Measurements from ENCODE around the gene ABL2. TPM values are rescaled to one million over a fixed set of nuclear protein-coding genes. Genes with fewer than 3 reads are reported as not detected.
"Not testable (repeated sequence)": the region's sequence is repeated elsewhere in the genome, so short reads cannot be mapped to it uniquely, and the experiment has no call there.

The ABL2 gene
- total RNA-seq, 1 experiment from 2014 or later = 29.3 TPM

GRCh38 chr1:179175011-179175841 lies 54.3 kb downstream of the ABL2 start:
- DNase-seq (ENCODE audit: extremely low read depth, low read depth) = peak; percentile 38

GRCh38 chr1:179170468-179170770 lies 59.1 kb downstream of the ABL2 start:
- DNase-seq (ENCODE audit: extremely low read depth, low read depth) = not testable (repeated sequence)

- DNase-seq (ENCODE audit: extremely low read depth, low read depth) = no peak
Observed at GRCh38 chr1:179169616-179170467, 59.6 kb downstream of the ABL2 start.

GRCh38 chr1:179168536-179168935 lies 60.9 kb downstream of the ABL2 start:
- DNase-seq (ENCODE audit: extremely low read depth, low read depth) = no peak

- DNase-seq (ENCODE audit: extremely low read depth, low read depth) = no peak
Observed at GRCh38 chr1:179167955-179168354, 61.5 kb downstream of the ABL2 start.

- no peak for DNase-seq (ENCODE audit: extremely low read depth, low read depth)
Observed at GRCh38 chr1:179167418-179167777, 62.1 kb downstream of the ABL2 start.

- DNase-seq (ENCODE audit: extremely low read depth, low read depth) = no peak
Observed at GRCh38 chr1:179166663-179167417, 62.6 kb downstream of the ABL2 start.

GRCh38 chr1:179164494-179164893 lies 65.0 kb downstream of the ABL2 start:
- DNase-seq (ENCODE audit: extremely low read depth, low read depth) = no peak

- DNase-seq (ENCODE audit: extremely low read depth, low read depth) = no peak
Observed at GRCh38 chr1:179156708-179157107, 72.8 kb downstream of the ABL2 start.

GRCh38 chr1:179156026-179156425 lies 73.5 kb downstream of the ABL2 start:
- no peak for DNase-seq (ENCODE audit: extremely low read depth, low read depth)

GRCh38 chr1:179155615-179156014 lies 73.9 kb downstream of the ABL2 start:
- DNase-seq (ENCODE audit: extremely low read depth, low read depth) = no peak

GRCh38 chr1:179154437-179154836 lies 75.0 kb downstream of the ABL2 start:
- DNase-seq (ENCODE audit: extremely low read depth, low read depth) = no peak

GRCh38 chr1:179153217-179153616 lies 76.3 kb downstream of the ABL2 start:
- DNase-seq (ENCODE audit: extremely low read depth, low read depth) = no peak

- DNase-seq (ENCODE audit: extremely low read depth, low read depth) = no peak
Observed at GRCh38 chr1:179151908-179152682, 77.4 kb downstream of the ABL2 start.

GRCh38 chr1:179146911-179147310 lies 82.6 kb downstream of the ABL2 start:
- no peak for DNase-seq (ENCODE audit: extremely low read depth, low read depth)

GRCh38 chr1:179146476-179146875 lies 83.0 kb downstream of the ABL2 start:
- DNase-seq (ENCODE audit: extremely low read depth, low read depth) = no peak

GRCh38 chr1:179145521-179145920 lies 84.0 kb downstream of the ABL2 start:
- DNase-seq (ENCODE audit: extremely low read depth, low read depth) = no peak

GRCh38 chr1:179144626-179145025 lies 84.9 kb downstream of the ABL2 start:
- DNase-seq (ENCODE audit: extremely low read depth, low read depth) = no peak

- peak; percentile 85 for DNase-seq (ENCODE audit: extremely low read depth, low read depth)
Observed at GRCh38 chr1:179143322-179143721, 86.2 kb downstream of the ABL2 start.

GRCh38 chr1:179142889-179143299 lies 86.6 kb downstream of the ABL2 start:
- DNase-seq (ENCODE audit: extremely low read depth, low read depth) = peak; percentile 95

All from NCI-H460 (cell line).